Measurements from ENCODE around the gene GLOD5.
A peak's percentile ranks its signal among the peaks of the same experiment; 100 is the strongest.
"Not testable (repeated sequence)": the region's sequence is repeated elsewhere in the genome, so short reads cannot be mapped to it uniquely, and the experiment has no call there.

Gene GLOD5

GRCh38 chrX:48794911-48795515 is 33.5 kb downstream of the GLOD5 start:
- no peak for DNase-seq

GRCh38 chrX:48798318-48798717 is 36.8 kb downstream of the GLOD5 start:
- no peak for DNase-seq

DNA sequence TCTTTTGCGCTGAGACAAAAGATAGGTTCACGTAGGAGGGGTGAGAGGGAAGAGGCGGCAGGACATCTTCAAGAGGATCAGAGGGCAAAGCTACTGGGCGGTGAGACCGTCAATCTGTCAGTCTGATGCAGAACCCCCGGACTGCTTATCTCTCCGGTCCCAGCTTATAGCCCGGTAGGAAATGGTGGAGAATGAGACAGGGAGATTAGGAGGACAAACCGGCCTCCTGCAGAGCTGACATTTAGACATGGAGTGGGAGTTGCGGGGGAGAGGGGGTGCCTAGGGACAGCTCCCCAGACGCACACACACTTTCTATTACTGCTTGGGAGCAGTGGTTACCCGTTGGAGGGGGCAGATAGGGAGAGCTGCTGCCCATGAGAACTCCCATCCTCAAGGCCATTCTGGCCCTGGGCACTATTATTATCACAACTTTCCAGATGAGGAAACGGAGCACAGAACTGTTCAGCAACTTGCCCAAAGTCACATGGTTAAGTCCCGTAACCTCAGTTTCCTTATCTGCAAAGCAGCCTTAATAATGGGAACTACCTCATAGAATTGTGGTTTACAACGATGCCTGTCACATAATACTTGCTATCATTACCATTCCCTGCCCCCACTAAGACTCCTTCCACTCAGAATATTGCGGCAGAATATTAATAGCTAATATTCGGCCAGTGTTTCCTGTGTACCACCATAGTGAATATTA is 39.2 kb downstream of the GLOD5 start:
- peak; percentile 17 for DNase-seq

- DNase-seq = peak; percentile 99
Measured at GRCh38 chrX:48801280-48802088, 39.9 kb downstream of the GLOD5 start, which contains the start of gene HDAC6. Gene HDAC6, plus strand, starts transcription at chrX:48802067. Its CDS starts 626 bp downstream, at chrX:48802693.

- peak; percentile 88 for DNase-seq
Measured at GRCh38 chrX:48802089-48802904, 40.8 kb downstream of the GLOD5 start.

DNA sequence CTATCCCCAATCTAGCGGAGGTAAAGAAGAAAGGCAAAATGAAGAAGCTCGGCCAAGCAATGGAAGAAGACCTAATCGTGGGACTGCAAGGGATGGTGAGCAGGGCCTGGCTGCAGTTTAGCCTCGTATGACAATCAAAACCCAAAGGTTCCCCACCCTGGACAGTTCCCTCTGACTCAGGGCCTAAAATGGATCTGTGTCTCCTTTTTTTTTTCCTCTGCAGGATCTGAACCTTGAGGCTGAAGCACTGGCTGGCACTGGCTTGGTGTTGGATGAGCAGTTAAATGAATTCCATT is 41.3 kb downstream of the GLOD5 start:
- DNase-seq = no peak

DNA sequence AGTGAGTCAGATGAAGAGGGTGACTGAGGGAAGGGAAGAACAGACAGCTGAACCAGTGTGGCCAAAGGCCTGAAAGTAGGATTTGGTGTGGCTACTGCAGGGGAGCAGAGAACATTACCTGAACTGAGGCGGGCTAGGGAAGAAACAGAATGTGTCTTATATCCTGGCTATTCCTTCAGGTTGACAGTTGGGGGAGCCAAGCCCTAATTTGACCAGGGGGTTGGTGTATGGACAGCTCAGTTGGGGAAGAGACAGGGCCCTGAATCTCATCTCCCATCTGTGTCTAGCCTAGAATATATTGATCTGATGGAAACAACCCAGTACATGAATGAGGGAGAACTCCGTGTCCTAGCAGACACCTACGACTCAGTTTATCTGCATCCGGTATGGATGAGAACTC is 44.5 kb downstream of the GLOD5 start:
- DNase-seq = peak; percentile 4

DNA sequence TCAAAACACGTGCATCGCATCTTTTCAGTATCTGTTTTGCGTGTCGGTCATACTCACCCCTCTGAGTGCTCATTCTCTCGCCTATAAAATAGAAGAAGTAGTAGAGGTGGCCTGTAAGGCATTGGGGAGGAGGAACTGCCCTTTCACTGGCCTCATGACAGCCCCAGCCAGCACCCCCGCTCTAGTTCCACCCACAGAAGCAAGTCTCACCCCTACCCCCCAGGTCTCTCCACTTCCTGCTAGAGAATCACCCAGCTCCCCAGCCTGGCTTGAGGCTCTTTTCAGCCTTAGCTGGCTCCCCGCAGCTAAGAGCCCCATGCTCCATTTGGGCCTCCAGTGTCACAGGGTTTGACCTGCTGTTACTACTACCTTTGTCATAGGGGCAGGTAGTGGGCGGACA is 52.1 kb downstream of the GLOD5 start:
- no peak for DNase-seq

GRCh38 chrX:48814722-48815121 is 53.2 kb downstream of the GLOD5 start:
- DNase-seq = no peak

GRCh38 chrX:48815266-48815665 is 53.7 kb downstream of the GLOD5 start:
- DNase-seq = no peak

DNA sequence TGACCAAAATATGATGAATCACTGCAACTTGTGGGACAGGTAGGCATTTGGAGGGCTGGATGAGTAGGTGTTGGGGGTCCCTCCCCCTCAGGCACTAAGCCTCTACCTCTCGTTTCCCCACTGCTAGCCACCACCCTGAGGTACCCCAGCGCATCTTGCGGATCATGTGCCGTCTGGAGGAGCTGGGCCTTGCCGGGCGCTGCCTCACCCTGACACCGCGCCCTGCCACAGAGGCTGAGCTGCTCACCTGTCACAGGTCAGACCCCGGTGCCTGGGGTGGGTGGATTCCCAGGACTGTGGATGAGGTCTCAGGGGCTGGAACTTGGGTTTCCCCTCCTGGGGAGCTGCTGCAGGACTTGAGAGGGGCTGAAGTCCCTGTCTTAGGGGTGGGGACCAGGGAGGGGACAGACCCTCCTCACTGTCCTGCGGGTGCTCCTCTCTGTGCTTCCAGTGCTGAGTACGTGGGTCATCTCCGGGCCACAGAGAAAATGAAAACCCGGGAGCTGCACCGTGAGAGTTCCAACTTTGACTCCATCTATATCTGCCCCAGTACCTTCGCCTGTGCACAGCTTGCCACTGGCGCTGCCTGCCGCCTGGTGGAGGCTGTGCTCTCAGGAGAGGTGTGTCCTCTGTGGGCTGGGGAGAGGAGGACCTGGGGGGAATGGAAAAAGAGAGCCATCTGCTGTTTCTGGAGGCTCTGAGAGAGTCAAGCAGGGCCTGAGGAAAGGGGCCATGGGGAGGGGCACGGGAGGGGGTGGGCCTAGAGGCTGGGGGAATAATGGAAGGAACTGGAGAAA is 54.7 kb downstream of the GLOD5 start:
- no peak for DNase-seq

- DNase-seq = no peak
Measured at GRCh38 chrX:48818098-48818497, 56.6 kb downstream of the GLOD5 start.

DNA sequence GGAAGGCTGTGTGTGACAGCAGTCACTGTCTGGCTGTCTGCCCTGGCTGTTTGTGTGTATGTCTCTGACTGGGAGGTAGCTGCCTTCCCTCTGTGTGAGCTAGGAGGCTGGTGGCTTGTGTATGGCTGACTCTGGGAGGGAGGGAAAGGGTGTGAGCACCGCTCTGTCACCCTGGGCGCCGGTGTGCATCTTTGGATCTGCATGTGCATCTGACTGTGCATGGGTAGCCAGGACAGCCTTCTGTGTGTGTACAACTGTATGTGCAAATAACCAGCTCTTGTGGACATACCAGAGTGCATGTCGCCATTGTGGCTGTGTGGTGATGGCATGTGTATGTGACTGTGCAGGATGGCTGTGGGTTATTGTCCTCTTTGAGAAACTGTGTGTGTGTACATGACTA is 57.3 kb downstream of the GLOD5 start:
- DNase-seq = no peak

DNA sequence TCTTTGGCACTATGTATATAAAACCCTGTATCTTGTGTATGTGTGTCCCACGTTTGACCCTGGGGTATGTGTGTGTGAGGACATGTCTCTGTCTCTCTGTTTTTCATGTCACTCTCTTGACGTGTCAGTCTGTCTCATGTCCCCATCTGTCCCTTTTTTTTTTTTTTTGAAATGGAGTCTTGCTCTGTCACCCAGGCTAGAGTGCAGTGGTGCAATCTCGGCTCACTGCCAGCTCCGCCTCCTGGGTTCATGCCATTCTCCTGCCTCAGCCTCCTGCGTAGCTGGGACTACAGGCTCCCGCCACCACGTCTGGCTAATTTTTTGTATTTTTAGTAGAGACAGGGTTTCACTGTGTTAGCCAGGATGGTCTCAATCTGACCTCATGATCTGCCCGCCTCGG is 57.8 kb downstream of the GLOD5 start:
- not testable (repeated sequence) for DNase-seq

GRCh38 chrX:48823053-48823452 is 61.5 kb downstream of the GLOD5 start:
- DNase-seq = no peak
